ENCODE data around the gene AGR2.

AGR2 gene

DNA sequence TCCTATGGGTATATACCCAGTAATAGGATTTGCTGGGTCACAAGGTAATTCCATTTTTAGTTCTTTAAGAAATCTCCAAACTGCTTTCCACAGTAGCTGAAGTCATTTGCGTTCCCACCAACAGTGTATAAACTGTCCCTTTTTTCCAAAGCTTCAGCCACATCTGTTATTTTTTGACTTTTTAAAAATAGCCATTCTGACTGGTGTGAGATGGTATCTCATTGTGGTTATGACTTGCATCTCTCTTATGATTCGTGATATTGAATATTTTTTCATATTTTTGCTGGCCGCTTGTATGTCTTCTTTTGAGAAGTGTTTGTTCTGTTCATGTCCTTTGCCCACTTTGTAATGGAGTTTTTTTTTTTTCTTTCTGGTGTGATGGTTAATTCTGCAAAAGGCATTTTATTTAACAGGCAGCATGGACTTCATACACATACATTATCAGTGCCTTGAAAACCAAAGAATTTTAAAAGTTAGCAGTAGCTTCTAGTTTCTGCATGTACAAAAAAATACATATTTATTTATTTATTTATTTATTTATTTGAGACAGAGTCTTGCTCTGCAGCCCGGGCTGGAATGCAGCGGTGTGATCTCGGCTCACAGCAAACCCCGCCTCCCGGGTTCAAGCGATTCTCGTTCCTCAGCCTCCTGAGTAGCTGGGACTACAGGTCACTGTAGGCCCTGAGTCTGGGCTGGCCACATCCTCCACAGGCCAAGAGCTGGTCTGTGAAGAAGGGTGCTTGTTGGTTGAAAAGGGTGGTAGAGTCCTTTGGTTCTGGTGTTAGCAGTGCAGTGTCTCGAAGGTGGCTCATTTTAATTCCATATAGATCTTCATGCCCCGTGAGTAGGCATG, 44.7 kb upstream of the AGR2 start:
- Histone ChIP-seq H2BK5ac (ENCODE audit: low read depth, low read length, poor library complexity, severe bottlenecking) (no peak overlapping the region), H3K9me3 (ENCODE audit: control insufficient read depth, low read length) (no peaks in the 10 kb centered on the region), H2AK5ac (ENCODE audit: low read length, severe bottlenecking) (no peak overlapping the region), H2AFZ (ENCODE audit: low read depth, low read length) (no peak overlapping the region), H2BK120ac (ENCODE audit: low read depth, low read length) (no peak overlapping the region), H4K8ac (ENCODE audit: low read length) (no peak overlapping the region), H2BK15ac (ENCODE audit: low read depth, poor library complexity, severe bottlenecking) (no peak overlapping the region), H3K4me3 (ENCODE audit: insufficient read depth in 1 of 2, low read depth in 1 of 2, low read length in 2 of 2) (no peak overlapping the region), H3K14ac (ENCODE audit: low read length in 2 of 2) (no peak overlapping the region), H3K27ac (ENCODE audit: low read length, poor library complexity, severe bottlenecking) (no peak overlapping the region), H3K9ac (ENCODE audit: low read length) (no peak overlapping the region), H2BK12ac (ENCODE audit: low read length in 2 of 2) (no peak overlapping the region), H3K27me3 (ENCODE audit: control insufficient read depth in 1 of 2, insufficient read depth in 1 of 2, low read length in 2 of 2) (peaks cover 0 to 3% of the 10 kb centered on the region in 2 experiments), H3K23ac (ENCODE audit: low read length in 2 of 2) (no peak overlapping the region), H3K36me3 (ENCODE audit: control insufficient read depth in 1 of 2, insufficient read depth in 2 of 2, low read depth in 1 of 2, low read length in 2 of 2) (no peaks in the 10 kb centered on the region), H3K4ac (ENCODE audit: low read depth in 1 of 2, low read length in 2 of 2) (no peak overlapping the region), H3K79me1 (replicated peaks; ENCODE audit: low read length, poor library complexity, severe bottlenecking) (no peaks in the 10 kb centered on the region), H3K4me2 (ENCODE audit: low read length, poor library complexity, severe bottlenecking) (no peak overlapping the region), H4K91ac (ENCODE audit: low read length) (no peak overlapping the region), H3K4me1 (ENCODE audit: control insufficient read depth, insufficient read depth, low read depth, low read length) (peaks cover 2% of the 10 kb centered on the region), H3K18ac (ENCODE audit: low read depth in 1 of 2, low read length in 2 of 2) (no peak overlapping the region)
- WGBS = 97% methylated on average over 11 of the region's 12 CpGs
- DNase-seq = no peak

DNA sequence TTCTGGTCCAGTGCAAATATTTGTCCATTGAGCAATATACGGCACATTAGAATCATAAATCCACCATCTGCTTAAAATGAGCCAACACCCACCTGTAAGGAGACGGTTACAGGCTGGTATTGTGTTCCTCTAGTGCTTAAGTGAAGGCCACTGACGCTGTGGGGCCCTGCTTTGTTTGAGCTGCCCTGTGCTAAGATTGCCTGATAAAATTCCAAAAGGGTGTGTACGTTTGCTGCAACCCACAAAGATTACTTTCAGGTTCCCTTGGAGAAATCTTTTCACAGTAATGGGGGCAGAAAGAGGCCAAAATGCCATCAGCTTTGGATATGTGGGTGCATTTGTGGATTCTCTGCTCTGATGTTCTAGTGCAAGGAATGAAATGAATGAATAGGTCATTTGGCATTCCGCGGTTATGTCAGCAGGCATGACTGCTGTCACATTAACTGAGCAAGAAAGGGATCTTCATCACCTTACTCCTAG, 42.6 kb upstream of the AGR2 start:
- Histone ChIP-seq H3K36me3 (ENCODE audit: control insufficient read depth in 1 of 2, insufficient read depth in 2 of 2, low read depth in 1 of 2, low read length in 2 of 2) (no peaks in the 10 kb centered on the region), H3K4me1 (ENCODE audit: control insufficient read depth, insufficient read depth, low read depth, low read length) (peaks cover 2% of the 10 kb centered on the region)
- WGBS = 74% methylated on average over 6 of the region's 6 CpGs

DNA sequence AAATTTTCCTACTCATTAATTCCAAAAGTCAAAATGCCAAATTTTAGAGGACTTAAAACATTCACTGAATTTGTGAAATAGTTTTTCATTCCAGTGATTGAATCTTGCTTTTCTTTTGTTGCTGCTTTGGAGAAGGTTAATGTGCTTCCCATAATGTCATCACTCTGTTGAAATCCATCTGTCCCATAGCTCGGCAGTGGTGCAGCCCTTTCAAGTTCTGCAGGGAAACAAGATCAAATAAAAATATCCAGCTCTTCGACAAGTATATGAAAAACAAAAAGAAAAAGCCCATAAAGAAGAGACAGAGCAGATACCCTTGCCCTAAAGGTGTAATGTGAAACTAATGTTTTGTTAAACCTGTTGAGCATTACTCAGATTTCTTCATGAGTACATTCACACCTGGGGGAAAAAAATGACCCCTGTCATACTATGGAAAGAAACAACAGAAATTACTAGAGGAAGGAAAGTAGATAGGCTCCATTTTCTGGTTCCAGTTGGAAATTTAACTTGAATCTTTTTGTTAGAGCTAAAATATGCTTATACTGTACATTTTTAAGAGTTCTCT, 41.9 kb upstream of the AGR2 start:
- Histone ChIP-seq H4K8ac (ENCODE audit: low read length) (no peak overlapping the region), H3K23ac (ENCODE audit: low read length in 2 of 2) (no peak overlapping the region), H2BK12ac (ENCODE audit: low read length in 2 of 2) (no peak overlapping the region), H3K27ac (ENCODE audit: low read length, poor library complexity, severe bottlenecking) (no peak overlapping the region), H3K4me1 (ENCODE audit: control insufficient read depth, insufficient read depth, low read depth, low read length) (peaks cover 3% of the 10 kb centered on the region), H2BK5ac (ENCODE audit: low read depth, low read length, poor library complexity, severe bottlenecking) (no peak overlapping the region), H2BK120ac (ENCODE audit: low read depth, low read length) (no peak overlapping the region), H3K14ac (ENCODE audit: low read length in 2 of 2) (no peak overlapping the region), H2AFZ (ENCODE audit: low read depth, low read length) (no peak overlapping the region), H3K4ac (ENCODE audit: low read depth in 1 of 2, low read length in 2 of 2) (no peak overlapping the region), H3K9me3 (ENCODE audit: control insufficient read depth, low read length) (no peaks in the 10 kb centered on the region), H3K18ac (ENCODE audit: low read depth in 1 of 2, low read length in 2 of 2) (no peak overlapping the region), H3K4me2 (ENCODE audit: low read length, poor library complexity, severe bottlenecking) (no peak overlapping the region), H3K36me3 (ENCODE audit: control insufficient read depth in 1 of 2, insufficient read depth in 2 of 2, low read depth in 1 of 2, low read length in 2 of 2) (no peaks in the 10 kb centered on the region), H3K4me3 (ENCODE audit: insufficient read depth in 1 of 2, low read depth in 1 of 2, low read length in 2 of 2) (no peak overlapping the region), H3K27me3 (ENCODE audit: control insufficient read depth in 1 of 2, insufficient read depth in 1 of 2, low read length in 2 of 2) (no peaks in the 10 kb centered on the region), H2BK15ac (ENCODE audit: low read depth, poor library complexity, severe bottlenecking) (no peak overlapping the region), H3K9ac (ENCODE audit: low read length) (no peak overlapping the region), H4K91ac (ENCODE audit: low read length) (no peak overlapping the region), H3K79me1 (replicated peaks; ENCODE audit: low read length, poor library complexity, severe bottlenecking) (no peaks in the 10 kb centered on the region), H2AK5ac (ENCODE audit: low read length, severe bottlenecking) (no peak overlapping the region)
- no CpG with 5 or more reads among the region's 2 CpGs for WGBS
- DNase-seq = no peak

More for the DNA sequence above, 42.6 kb upstream of the AGR2 start:
- H2BK12ac ChIP-seq (ENCODE audit: low read length in 2 of 2) = no peak overlapping the region
- no peak overlapping the region for H3K4ac ChIP-seq (ENCODE audit: low read depth in 1 of 2, low read length in 2 of 2)
- H3K79me1 ChIP-seq (replicated peaks; ENCODE audit: low read length, poor library complexity, severe bottlenecking) = no peaks in the 10 kb centered on the region
- no peak overlapping the region for H2BK5ac ChIP-seq (ENCODE audit: low read depth, low read length, poor library complexity, severe bottlenecking)
- no peak overlapping the region for H4K8ac ChIP-seq (ENCODE audit: low read length)
- H3K27me3 ChIP-seq (ENCODE audit: control insufficient read depth in 1 of 2, insufficient read depth in 1 of 2, low read length in 2 of 2) = peaks cover 0 to 3% of the 10 kb centered on the region in 2 experiments
- H2BK15ac ChIP-seq (ENCODE audit: low read depth, poor library complexity, severe bottlenecking) = no peak overlapping the region
- no peak overlapping the region for H3K9ac ChIP-seq (ENCODE audit: low read length)
- H3K18ac ChIP-seq (ENCODE audit: low read depth in 1 of 2, low read length in 2 of 2) = no peak overlapping the region
- no peaks in the 10 kb centered on the region for H3K9me3 ChIP-seq (ENCODE audit: control insufficient read depth, low read length)
- H2AFZ ChIP-seq (ENCODE audit: low read depth, low read length) = no peak overlapping the region
- H3K4me3 ChIP-seq (ENCODE audit: insufficient read depth in 1 of 2, low read depth in 1 of 2, low read length in 2 of 2) = no peak overlapping the region
- H3K14ac ChIP-seq (ENCODE audit: low read length in 2 of 2) = no peak overlapping the region
- no peak overlapping the region for H2BK120ac ChIP-seq (ENCODE audit: low read depth, low read length)
- H3K23ac ChIP-seq (ENCODE audit: low read length in 2 of 2) = no peak overlapping the region
- no peak for DNase-seq
- H3K27ac ChIP-seq (ENCODE audit: low read length, poor library complexity, severe bottlenecking) = no peak overlapping the region
- no peak overlapping the region for H3K4me2 ChIP-seq (ENCODE audit: low read length, poor library complexity, severe bottlenecking)
- H4K91ac ChIP-seq (ENCODE audit: low read length) = no peak overlapping the region
- H2AK5ac ChIP-seq (ENCODE audit: low read length, severe bottlenecking) = no peak overlapping the region

DNA sequence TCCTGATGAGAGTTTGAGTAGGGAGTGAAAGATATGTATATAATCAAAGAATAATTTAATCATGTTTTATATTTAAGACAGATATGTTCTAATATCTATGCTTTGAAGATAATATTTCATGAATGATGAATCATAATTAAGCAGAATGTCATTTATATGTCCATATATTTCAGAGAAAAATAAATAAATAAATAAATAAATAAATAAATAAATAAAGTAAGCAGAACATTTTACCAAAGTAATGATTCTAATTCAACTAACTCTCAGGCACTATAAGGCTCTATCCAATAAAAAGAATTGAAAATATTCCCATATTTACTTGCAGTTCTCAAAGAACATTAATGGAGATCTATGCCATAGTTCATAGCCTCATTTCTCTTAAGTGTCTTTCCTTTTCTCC, 40.9 kb upstream of the AGR2 start:
- Histone ChIP-seq H3K4me2 (ENCODE audit: low read length, poor library complexity, severe bottlenecking) (no peak overlapping the region), H3K27me3 (ENCODE audit: control insufficient read depth in 1 of 2, insufficient read depth in 1 of 2, low read length in 2 of 2) (no peaks in the 10 kb centered on the region), H4K91ac (ENCODE audit: low read length) (no peak overlapping the region), H3K23ac (ENCODE audit: low read length in 2 of 2) (no peak overlapping the region), H3K9me3 (ENCODE audit: control insufficient read depth, low read length) (no peaks in the 10 kb centered on the region), H3K18ac (ENCODE audit: low read depth in 1 of 2, low read length in 2 of 2) (no peak overlapping the region), H2AFZ (ENCODE audit: low read depth, low read length) (no peak overlapping the region), H4K8ac (ENCODE audit: low read length) (no peak overlapping the region), H3K9ac (ENCODE audit: low read length) (no peak overlapping the region), H2BK12ac (ENCODE audit: low read length in 2 of 2) (no peak overlapping the region), H3K79me1 (replicated peaks; ENCODE audit: low read length, poor library complexity, severe bottlenecking) (no peaks in the 10 kb centered on the region), H2BK15ac (ENCODE audit: low read depth, poor library complexity, severe bottlenecking) (no peak overlapping the region), H3K14ac (ENCODE audit: low read length in 2 of 2) (no peak overlapping the region), H3K4ac (ENCODE audit: low read depth in 1 of 2, low read length in 2 of 2) (no peak overlapping the region), H2BK5ac (ENCODE audit: low read depth, low read length, poor library complexity, severe bottlenecking) (no peak overlapping the region), H3K4me3 (ENCODE audit: insufficient read depth in 1 of 2, low read depth in 1 of 2, low read length in 2 of 2) (no peak overlapping the region), H3K27ac (ENCODE audit: low read length, poor library complexity, severe bottlenecking) (no peak overlapping the region), H3K36me3 (ENCODE audit: control insufficient read depth in 1 of 2, insufficient read depth in 2 of 2, low read depth in 1 of 2, low read length in 2 of 2) (no peaks in the 10 kb centered on the region), H3K4me1 (ENCODE audit: control insufficient read depth, insufficient read depth, low read depth, low read length) (peaks cover 4% of the 10 kb centered on the region), H2AK5ac (ENCODE audit: low read length, severe bottlenecking) (no peak overlapping the region), H2BK120ac (ENCODE audit: low read depth, low read length) (no peak overlapping the region)
- DNase-seq = no peak

Data from mesenchymal stem cell (in vitro differentiated cells and primary cell).